AG04449 (cell line): ENCODE measurements around the gene PDCD11.

Experiments
- CTCF ChIA-PET: fragments of 350-600 bp; formaldehyde crosslinking; extraction: SDS; loops from one replicate; lab custom pipeline; 2021; ENCODE audit warnings: antibody characterized with exemption; lab: Yijun Ruan, JAX
- POLR2A ChIA-PET: fragments of 400-600, 350-600 bp; formaldehyde crosslinking; extraction: SDS; loops from one replicate; lab custom pipeline; 2020; ENCODE audit warnings: antibody characterized with exemption, inconsistent platforms; lab: Yijun Ruan, JAX
- DNase-seq: peaks from one replicate; pipeline ENCODE4 v3.0.0-alpha.2; 2010; ENCODE audit warnings: low read depth, low spot score
- H3K4me3 ChIP-seq: 2 replicates; pipeline ENCODE4 v1.5.1; 2011; ENCODE audit warnings: low read depth, mild to moderate bottlenecking, control low read depth, low read length
- TF ChIP-seq, protein P1 (sequence below): IDR thresholded peaks from one replicate; pipeline ENCODE4 v1.5.1; 2011; ENCODE audit warnings: mild to moderate bottlenecking, moderate library complexity, low read length, control low read depth, inconsistent platforms; ENCODE audit not compliant: insufficient read depth; ENCODE audit errors: missing control alignments

PDCD11 gene

DNA sequence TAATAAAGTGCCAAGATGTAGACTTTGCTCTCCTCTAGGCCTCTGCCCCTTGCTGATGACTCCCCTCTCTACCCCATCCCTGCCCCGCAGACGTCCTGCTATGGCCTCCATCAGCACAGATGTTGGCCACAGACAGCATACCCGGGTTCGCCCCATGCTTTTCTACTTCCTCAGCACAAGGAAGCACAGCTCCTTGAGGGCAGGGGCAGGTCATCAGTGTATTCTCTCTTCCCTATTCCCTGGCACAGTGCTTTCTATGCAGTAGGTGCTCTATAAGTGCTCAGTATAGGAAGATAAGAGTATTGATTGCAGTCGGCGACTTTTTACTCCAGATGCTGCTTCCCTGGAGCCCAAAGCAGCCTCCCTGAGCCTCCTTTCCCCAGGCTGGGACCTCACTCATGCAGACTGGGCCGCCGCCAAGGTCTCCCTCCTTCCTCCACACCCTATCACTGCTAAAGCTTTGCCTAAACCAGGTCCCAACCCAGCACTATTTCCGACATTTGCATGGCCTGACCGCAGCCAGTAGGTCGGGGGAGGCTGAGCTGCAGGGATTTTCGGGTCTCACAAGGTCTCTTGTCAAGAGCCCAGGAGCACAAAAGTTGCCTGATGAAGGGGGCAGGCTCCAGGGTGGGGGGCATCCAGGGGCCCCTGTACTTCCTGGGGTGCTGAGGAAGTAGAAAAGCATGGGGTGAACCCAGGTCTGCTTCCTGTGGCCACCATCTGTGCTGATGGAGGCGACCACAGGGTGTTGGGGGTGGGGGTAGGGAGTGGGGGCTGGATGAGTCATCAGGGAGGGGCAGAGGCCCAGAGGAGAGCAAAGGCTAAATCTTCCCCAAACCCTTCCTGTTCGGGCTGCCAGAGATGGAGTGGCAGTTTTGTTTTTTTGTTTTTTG is 74.6 kb downstream of the PDCD11 start:
- TF ChIP-seq, protein P1, sequence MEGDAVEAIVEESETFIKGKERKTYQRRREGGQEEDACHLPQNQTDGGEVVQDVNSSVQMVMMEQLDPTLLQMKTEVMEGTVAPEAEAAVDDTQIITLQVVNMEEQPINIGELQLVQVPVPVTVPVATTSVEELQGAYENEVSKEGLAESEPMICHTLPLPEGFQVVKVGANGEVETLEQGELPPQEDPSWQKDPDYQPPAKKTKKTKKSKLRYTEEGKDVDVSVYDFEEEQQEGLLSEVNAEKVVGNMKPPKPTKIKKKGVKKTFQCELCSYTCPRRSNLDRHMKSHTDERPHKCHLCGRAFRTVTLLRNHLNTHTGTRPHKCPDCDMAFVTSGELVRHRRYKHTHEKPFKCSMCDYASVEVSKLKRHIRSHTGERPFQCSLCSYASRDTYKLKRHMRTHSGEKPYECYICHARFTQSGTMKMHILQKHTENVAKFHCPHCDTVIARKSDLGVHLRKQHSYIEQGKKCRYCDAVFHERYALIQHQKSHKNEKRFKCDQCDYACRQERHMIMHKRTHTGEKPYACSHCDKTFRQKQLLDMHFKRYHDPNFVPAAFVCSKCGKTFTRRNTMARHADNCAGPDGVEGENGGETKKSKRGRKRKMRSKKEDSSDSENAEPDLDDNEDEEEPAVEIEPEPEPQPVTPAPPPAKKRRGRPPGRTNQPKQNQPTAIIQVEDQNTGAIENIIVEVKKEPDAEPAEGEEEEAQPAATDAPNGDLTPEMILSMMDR = no peak
- CTCF ChIA-PET = interaction anchor here (2.2 to 11.0 kb wide), 2 partner anchors 10 to 13 kb away, joined by 9 to 83 read pairs; no protein-coding TSS in a partner anchor
- no peak overlapping the region for H3K4me3 ChIP-seq
- POLR2A ChIA-PET = no interaction called here
- no peak for DNase-seq

DNA sequence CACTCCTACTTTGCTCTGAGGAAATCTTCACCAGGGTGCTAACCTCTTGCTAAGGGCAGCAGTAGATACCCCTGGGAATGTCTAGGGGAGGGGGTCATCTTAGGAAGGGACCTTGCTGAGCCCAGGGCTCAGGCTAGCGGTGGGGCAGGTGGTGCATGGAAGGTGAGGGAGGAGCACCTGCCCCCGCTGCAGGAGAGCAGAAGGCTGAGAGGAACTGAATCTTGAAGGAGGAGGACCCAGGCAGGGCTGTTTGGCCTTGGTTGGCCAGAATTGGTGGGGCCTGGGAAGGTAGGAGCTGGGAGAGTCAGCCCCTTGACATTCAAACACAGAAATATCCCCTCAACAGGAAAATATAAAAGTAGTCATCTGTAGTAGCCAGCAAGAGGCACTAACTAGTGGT is 75.6 kb downstream of the PDCD11 start:
- ChIA-PET CTCF (interaction anchor here (1.0 to 11.0 kb wide), 3 partner anchors 9 to 56 kb away, joined by 4 to 83 read pairs (median 9); no protein-coding TSS in a partner anchor), POLR2A (no interaction called here)
- DNase-seq = no peak
- no peak overlapping the region for H3K4me3 ChIP-seq
- TF ChIP-seq, protein P1 = no peak

DNA sequence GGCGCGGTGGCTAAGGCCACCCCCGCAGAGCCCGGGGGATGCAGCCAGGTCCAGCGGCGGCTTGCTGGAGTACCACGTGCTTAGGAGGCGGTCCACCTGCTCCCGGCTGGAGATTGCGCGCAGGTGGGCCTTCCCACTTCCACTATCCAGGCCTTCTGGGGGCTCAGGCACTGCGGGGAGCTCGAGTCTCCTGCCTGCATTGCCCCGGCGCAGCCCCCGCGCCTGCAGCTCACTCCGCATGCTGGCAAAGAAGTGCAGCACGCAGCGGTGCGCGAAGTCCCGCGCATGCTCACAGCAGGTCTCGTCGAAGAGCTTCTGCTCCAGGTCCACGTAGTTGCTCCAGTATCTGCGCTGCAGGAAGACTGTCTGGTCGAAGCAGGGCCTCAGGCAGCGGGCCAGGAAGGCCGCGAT is 76.8 kb downstream of the PDCD11 start:
- no peak for DNase-seq
- CTCF ChIA-PET = interaction anchor here (1.2 to 11.0 kb wide), 2 partner anchors 11 to 21 kb away, joined by 4 to 83 read pairs; partner anchors contain the start of gene CALHM2

DNA sequence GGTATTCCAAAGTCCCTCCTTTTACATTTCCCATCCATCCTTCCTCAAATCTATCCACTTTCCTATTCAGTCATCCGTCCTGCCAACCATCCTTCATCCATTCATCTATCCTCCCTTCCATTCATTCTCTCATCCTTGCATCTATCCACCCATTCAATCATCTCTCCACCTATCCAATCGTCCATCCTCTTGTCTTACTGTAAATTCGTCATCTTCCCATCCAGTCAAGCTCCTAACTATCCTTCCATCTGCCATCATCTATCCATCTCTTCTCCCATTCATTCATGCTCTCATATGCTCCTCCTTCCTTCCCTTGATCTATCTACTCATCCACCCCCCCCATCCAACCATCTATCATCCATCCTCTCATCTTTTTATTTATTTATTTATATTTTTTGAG is 77.7 kb downstream of the PDCD11 start:
- DNase-seq = no peak
- TF ChIP-seq, protein P1 = no peak
- H3K4me3 ChIP-seq = no peak overlapping the region
- ChIA-PET POLR2A (no interaction called here), CTCF (interaction anchor here (5.2 to 11.0 kb wide), 2 partner anchors 10 to 58 kb away, joined by 37 to 83 read pairs; no protein-coding TSS in a partner anchor)

More for the DNA sequence above, 76.8 kb downstream of the PDCD11 start:
- POLR2A ChIA-PET = no interaction called here
- no peak overlapping the region for H3K4me3 ChIP-seq
- TF ChIP-seq, protein P1 = no peak

- DNase-seq = no peak
- ChIA-PET POLR2A (no interaction called here), CTCF (interaction anchor here (0.6 to 11.0 kb wide), 6 partner anchors 9 to 59 kb away, joined by 3 to 83 read pairs (median 5); partner anchors contain the start of gene CALHM2)
- no peak overlapping the region for H3K4me3 ChIP-seq
- TF ChIP-seq, protein P1 = no peak
Measured at GRCh38 chr10:103475437-103475836, 79.0 kb downstream of the PDCD11 start.
